HG02678 (cell line): ENCODE data around the gene MARS2.
"Not testable (repeated sequence)": the region's sequence is repeated elsewhere in the genome, so short reads cannot be mapped to it uniquely, and the experiment has no call there.

Experiments
- ATAC-seq: cut with Tn5 transposase; IDR thresholded peaks from one replicate; pipeline ENCODE4 v1.9.1; 2021; ENCODE audit warnings: mild to moderate bottlenecking, moderate library complexity; ENCODE audit not compliant: unreplicated experiment

The MARS2 gene

GRCh38 chr2:197705121-197705911 lies at the start of gene MARS2:
MARS2 (plus strand) TSS chr2:197705369; CDS start chr2:197705406, 37 bp downstream.
- peak; percentile 86 for ATAC-seq

GRCh38 chr2:197657562-197657961 lies 47.6 kb upstream of the MARS2 start:
- ATAC-seq: no peak

- no peak for ATAC-seq
Observed at GRCh38 chr2:197661626-197662025, 43.5 kb upstream of the MARS2 start.

GRCh38 chr2:197666277-197666676 lies 38.9 kb upstream of the MARS2 start:
- ATAC-seq: no peak

- no peak for ATAC-seq
Observed at GRCh38 chr2:197668296-197668695, 36.9 kb upstream of the MARS2 start.

- ATAC-seq: no peak
Observed at GRCh38 chr2:197669077-197669476, 36.1 kb upstream of the MARS2 start.

- no peak for ATAC-seq
Observed at GRCh38 chr2:197672371-197672893, 32.7 kb upstream of the MARS2 start.

- no peak for ATAC-seq
Observed at GRCh38 chr2:197673106-197673505, 32.1 kb upstream of the MARS2 start.

- no peak for ATAC-seq
Observed at GRCh38 chr2:197673606-197674005, 31.6 kb upstream of the MARS2 start.

GRCh38 chr2:197674060-197674459 lies 31.1 kb upstream of the MARS2 start:
- ATAC-seq: no peak

- ATAC-seq: no peak
Observed at GRCh38 chr2:197674591-197674990, 30.6 kb upstream of the MARS2 start.

- no peak for ATAC-seq
Observed at GRCh38 chr2:197675246-197675645, 29.9 kb upstream of the MARS2 start, which contains the start of gene RFTN2. RFTN2 (minus strand) TSS chr2:197675587; CDS start chr2:197675458, 129 bp downstream.

GRCh38 chr2:197675711-197676188 lies 29.4 kb upstream of the MARS2 start:
- no peak for ATAC-seq

GRCh38 chr2:197677056-197677455 lies 28.1 kb upstream of the MARS2 start:
- ATAC-seq: no peak

- ATAC-seq: no peak
Observed at GRCh38 chr2:197677483-197677882, 27.7 kb upstream of the MARS2 start.

- ATAC-seq: not testable (repeated sequence)
Observed at GRCh38 chr2:197695206-197695605, 10.0 kb upstream of the MARS2 start.

GRCh38 chr2:197695971-197696370 lies 9.2 kb upstream of the MARS2 start:
- not testable (repeated sequence) for ATAC-seq

GRCh38 chr2:197696571-197696970 lies 8.6 kb upstream of the MARS2 start:
- ATAC-seq: not testable (repeated sequence)

GRCh38 chr2:197699724-197700123 lies 5.4 kb upstream of the MARS2 start:
- ATAC-seq: not testable (repeated sequence)

- no peak for ATAC-seq
Observed at GRCh38 chr2:197700960-197701359, 4.2 kb upstream of the MARS2 start.

- peak; percentile 35 for ATAC-seq
Observed at GRCh38 chr2:197704434-197705120, 592 bp upstream of the MARS2 start.
